Fibroblast of villous mesenchyme (primary cell): ENCODE data around the gene OR5C1. TPM values are rescaled to one million over a fixed set of nuclear protein-coding genes. Genes with fewer than 3 reads are reported as not detected.
"Not testable (repeated sequence)": the region's sequence is repeated elsewhere in the genome, so short reads cannot be mapped to it uniquely, and the experiment has no call there.

Experiments
- DNase-seq: peaks from one replicate; pipeline ENCODE4 v3.0.0-alpha.2; 2010; ENCODE audit warnings: low read depth
- H3K4me3 ChIP-seq: 2 replicates; pipeline ENCODE4 v1.5.1; 2011; ENCODE audit warnings: low read depth, mild to moderate bottlenecking, low read length
- total RNA-seq: library from RNA; depleted of rRNA; stranded (reverse); fragments of >200 nt; gene quantifications from 2 replicates; pipeline ENCODE4 v1.2.3, GENCODE V29; 2012
- TF ChIP-seq, protein P1 (sequence below): IDR thresholded peaks from 2 replicates; pipeline ENCODE4 v1.5.1; 2012; ENCODE audit warnings: low read depth, mild to moderate bottlenecking, low read length; ENCODE audit not compliant: insufficient read depth

OR5C1 gene
- total RNA-seq, 1 donor, result not detected

DNA sequence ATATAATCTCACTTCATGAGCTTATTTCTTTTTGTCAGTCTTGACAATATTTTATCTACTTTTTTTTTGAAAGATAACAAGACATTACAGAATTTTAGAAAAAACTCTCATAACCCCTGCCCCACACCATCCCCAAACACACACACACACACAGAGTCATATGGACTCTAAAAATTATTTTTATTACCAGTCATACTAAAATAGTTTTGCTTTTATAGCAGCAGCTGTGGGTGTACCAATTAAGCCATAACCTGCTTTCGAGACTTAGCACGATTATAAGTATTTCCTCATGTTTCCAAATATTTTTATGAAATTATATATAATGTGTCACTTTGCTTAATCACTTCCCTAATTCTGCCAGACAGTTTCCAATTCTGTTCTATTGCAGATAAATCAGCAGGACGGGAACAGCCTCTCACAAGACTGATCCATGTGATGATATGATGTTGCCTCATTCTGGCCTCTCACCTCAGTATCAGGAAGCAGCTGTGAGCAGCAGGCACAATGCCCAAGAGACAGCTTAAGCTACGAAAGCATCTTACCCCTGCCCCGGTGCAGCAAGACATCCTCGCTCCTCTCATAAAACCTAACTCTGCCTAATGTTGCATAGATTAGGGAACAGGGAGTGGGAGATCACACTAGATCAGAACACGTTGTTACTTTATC lies 32.7 kb downstream of the OR5C1 start:
- TF ChIP-seq, protein P1, sequence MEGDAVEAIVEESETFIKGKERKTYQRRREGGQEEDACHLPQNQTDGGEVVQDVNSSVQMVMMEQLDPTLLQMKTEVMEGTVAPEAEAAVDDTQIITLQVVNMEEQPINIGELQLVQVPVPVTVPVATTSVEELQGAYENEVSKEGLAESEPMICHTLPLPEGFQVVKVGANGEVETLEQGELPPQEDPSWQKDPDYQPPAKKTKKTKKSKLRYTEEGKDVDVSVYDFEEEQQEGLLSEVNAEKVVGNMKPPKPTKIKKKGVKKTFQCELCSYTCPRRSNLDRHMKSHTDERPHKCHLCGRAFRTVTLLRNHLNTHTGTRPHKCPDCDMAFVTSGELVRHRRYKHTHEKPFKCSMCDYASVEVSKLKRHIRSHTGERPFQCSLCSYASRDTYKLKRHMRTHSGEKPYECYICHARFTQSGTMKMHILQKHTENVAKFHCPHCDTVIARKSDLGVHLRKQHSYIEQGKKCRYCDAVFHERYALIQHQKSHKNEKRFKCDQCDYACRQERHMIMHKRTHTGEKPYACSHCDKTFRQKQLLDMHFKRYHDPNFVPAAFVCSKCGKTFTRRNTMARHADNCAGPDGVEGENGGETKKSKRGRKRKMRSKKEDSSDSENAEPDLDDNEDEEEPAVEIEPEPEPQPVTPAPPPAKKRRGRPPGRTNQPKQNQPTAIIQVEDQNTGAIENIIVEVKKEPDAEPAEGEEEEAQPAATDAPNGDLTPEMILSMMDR, result no peak
- no peak overlapping the region for H3K4me3 ChIP-seq
- DNase-seq, result peak; percentile 98

DNA sequence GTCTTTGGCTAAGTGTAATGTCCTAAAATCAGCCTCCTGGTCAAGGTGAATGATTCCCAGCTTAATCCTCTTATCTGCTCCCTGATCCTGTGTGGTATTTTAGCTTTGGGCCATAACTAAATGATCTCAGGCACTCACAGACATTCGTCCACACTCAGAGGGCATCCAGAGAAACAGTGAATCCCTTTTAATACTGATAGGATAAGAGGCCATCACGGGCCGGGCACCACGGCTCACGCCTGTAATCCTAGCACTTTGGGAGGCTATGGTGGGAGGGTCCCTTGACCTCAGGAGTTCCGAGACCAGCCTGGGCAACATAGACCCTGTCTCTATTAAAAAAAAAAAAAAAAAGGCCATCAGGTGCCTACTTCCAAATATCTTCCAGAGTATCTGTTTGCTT lies 33.3 kb downstream of the OR5C1 start:
- no peak for DNase-seq
- no peak overlapping the region for H3K4me3 ChIP-seq
- TF ChIP-seq, protein P1, result no peak

DNA sequence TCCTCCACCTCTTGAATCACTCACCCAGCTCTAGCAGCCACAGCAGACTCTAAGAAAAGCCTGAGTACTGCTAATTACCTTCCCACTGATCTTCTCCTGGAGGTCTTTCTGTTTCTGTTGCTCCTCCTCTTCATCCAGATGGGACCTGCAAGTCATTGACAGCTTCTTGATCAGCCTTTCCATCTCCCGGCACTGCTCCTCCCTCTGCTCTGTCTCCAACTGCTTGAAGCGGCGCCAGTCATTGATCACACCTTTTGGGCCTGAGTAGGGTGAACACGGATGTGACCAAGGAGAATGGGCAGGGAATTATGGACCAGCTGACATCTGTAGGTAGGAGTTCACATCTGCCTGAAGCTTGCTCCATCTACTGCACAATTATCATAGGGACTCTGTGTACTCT lies 34.2 kb downstream of the OR5C1 start:
- TF ChIP-seq, protein P1, result no peak
- no peak overlapping the region for H3K4me3 ChIP-seq
- DNase-seq, result no peak

DNA sequence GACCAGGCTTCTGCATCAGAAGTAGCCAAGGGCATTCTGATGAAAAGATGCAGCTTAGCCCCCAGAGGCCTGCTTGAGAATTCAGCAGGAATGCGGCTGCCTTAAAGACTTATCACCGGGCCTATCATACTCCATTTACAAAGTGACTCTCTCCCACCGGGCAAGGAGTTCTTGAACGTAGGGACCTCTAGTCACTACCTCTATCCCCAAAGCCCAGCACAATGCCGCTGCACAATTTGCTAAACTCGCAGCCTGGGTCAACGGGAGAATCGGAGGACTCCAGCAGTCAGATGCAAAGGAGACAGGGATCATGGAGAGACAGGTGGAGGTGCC lies 39.0 kb downstream of the OR5C1 start:
- DNase-seq, result peak; percentile 37
- peak overlapping the region; percentile 94 for H3K4me3 ChIP-seq
- TF ChIP-seq, protein P1, result no peak

DNA sequence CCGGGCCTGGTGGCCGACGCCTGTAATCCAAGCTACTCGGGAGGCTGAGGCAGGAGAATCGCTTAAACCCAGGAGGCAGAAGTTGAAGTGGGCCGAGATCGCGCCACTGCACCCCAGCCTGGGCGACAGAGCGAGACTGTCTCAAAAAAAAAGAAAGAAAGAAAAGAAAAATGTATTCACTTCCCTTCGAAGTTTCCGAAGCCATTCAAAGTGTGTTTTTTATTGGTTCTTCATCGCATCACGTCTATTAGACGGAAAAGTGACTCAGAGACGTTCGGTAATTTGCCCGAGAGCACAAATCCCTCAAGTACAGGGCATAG lies 40.2 kb downstream of the OR5C1 start:
- H3K4me3 ChIP-seq, result peak overlapping the region; percentile 94
- DNase-seq, result not testable (repeated sequence)

DNA sequence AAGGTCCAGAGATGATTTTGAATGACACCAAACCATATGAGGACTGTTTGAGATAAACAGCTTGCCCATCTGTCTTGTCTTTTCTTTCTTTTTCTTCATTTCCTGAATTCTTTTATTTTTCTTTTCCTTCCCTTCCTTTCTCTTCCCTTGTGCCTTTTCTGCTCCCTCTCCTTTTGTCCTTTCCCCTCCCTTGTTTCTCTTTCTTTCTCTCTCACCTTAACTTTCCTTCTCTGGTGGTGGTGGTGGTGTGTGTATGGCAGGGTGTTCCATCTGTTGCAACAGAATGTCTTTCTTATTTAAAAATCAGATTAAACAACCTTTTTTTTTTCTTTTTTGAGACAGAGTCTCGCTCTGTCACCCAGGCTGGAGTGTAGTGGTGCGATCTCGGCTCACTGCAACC lies 43.5 kb downstream of the OR5C1 start:
- DNase-seq, result no peak
- TF ChIP-seq, protein P1, result no peak
- H3K4me3 ChIP-seq, result no peak overlapping the region

DNA sequence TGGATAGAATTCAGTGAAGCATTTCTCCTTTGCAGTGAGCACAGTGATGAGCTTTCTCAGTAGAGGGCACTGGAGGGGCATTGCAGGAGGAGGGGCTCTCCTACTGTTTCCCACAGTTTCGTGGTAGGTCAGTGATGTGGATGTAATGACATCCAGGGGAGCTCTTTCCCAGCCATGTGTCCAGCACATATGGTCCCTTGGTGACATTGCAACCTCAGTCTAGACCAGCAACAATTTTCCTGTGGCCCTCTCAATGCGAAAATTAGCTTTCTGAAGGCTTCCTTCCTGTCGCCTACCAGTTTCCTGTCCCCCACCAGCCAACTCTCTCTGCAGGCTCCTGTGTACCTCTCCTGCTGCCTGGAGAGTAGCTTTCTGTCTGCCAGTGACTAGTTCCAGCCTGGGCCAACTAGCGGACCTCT lies 46.6 kb downstream of the OR5C1 start:
- TF ChIP-seq, protein P1, result no peak
- DNase-seq, result no peak
- no peak overlapping the region for H3K4me3 ChIP-seq
